Right lobe of liver (tissue), 6 donors: ENCODE measurements around the gene CENPC. TPM values are rescaled to one million over a fixed set of nuclear protein-coding genes. Genes with fewer than 3 reads are reported as not detected.

Experiments
- ATAC-seq, 4 donors: fragments of 200-7000 bp; cut with Tn5 transposase; one replicate each; pipeline ENCODE4 v1.9.1; 2020; ENCODE audit warnings: mild to moderate bottlenecking in 4 of 4, moderate library complexity in 4 of 4
- DNase-seq, 3 donors: peaks; one replicate each; pipeline ENCODE4 v3.0.0-alpha.2; 2020
- H3K27ac ChIP-seq, 3 donors: fragments of 200-600 bp; one replicate each; pipeline ENCODE4 v1.8.0; 2022
- H3K27me3 ChIP-seq, 2 donors: fragments of 200-600 bp; one replicate each; pipeline ENCODE4 v1.8.0; 2022
- H3K36me3 ChIP-seq, 4 donors: fragments of 200-600 bp; sonication (generic) in 1 of 4; one replicate each; pipeline versions ENCODE4 v1.5.1 to v1.8.0; 2017 to 2022; ENCODE audit warnings: control low read depth in 1 of 4
- H3K4me1 ChIP-seq, 4 donors: fragments of 200-600 bp; sonication (generic) in 1 of 4; one replicate each; pipeline versions ENCODE4 v1.5.1 to v1.8.0; 2017 to 2022; ENCODE audit warnings: control low read depth in 1 of 4
- H3K4me3 ChIP-seq, 3 donors: fragments of 200-600 bp; one replicate each; pipeline ENCODE4 v1.8.0; 2022
- H3K9me3 ChIP-seq, 4 donors: fragments of 200-600 bp; sonication (generic) in 1 of 4; one replicate each; pipeline versions ENCODE4 v1.5.1 to v1.8.0; 2017 to 2022; ENCODE audit warnings: control low read depth in 1 of 4
- CTCF ChIP-seq, 4 donors: fragments of 200-600 bp in 3 of 4; fragments of 450-650 bp in 1 of 4; IDR thresholded peaks; one replicate each; pipeline versions ENCODE4 v1.5.1 to v1.8.0; 2016 to 2022; ENCODE audit warnings: antibody characterized with exemption in 4 of 4, mild to moderate bottlenecking in 2 of 4
- POLR2A ChIP-seq: fragments of 450-650 bp; IDR thresholded peaks from one replicate; pipeline ENCODE4 v1.6.1; 2017; ENCODE audit warnings: antibody characterized with exemption, mild to moderate bottlenecking
- WGBS: methylation state at CpG from one replicate; pipeline ENCODE4 v1.1.6; 2018; ENCODE audit warnings: low coverage, low lambda C conversion rate; ENCODE audit not compliant: insufficient coverage; ENCODE audit errors: missing lambda C conversion rate; 5-methylcytosine and 5-hydroxymethylcytosine counted together
- intact Hi-C, 2 donors: fragments of 100-400 bp; cut with DNase I; formaldehyde crosslinking; loops; one replicate each; pipeline versions ENCODE4 v1.11.2 to v1.14.1; 2022
- long read RNA-seq: library from polyadenylated mRNA; unstranded; transcript quantifications from one replicate; pipeline ENCODE4 v2.0.0, GENCODE V29; 2019
- total RNA-seq, 6 experiments: library from RNA; depleted of rRNA in 2 of 6; stranded (reverse); fragments of >200 nt in 2 of 6; fragmentation: NEBNext Ultra II Directional in 3 of 6; extraction: Animal tissue kit (Norgen Biotek cat#: 25700) in 3 of 6; gene quantifications; one replicate each; pipeline versions ENCODE4 v1.1.0 to v1.2.4, GENCODE V29; 2016 to 2023
- donor health status: DM: no; HTN: yes; CAD: no.
- donor health status: DM: no; HTN: no; CAD: no.
- donor health status: DM: no; HTN: no; CAD: no.
- donor health status: DM: no; HTN: yes; CAD: no.
- donor health status: DM: no; HTN: yes; CAD: no.

The CENPC gene
- total RNA-seq, result 10 to 100 TPM in 1 of 6 experiments, 1 to 10 TPM in 5; 4.3 to 10.4 (median 6.8) TPM
- long read RNA-seq, partial matches to known transcripts, result 3 of 3 reads
- long read RNA-seq, other reads (novel, unspliced or antisense), result 0 of 3 reads

- WGBS, result under 1% methylated on average over 19 of the region's 53 CpGs
Measured at GRCh38 chr4:67545199-67546003, at the start of gene CENPC. TSS of gene CENPC (minus strand) at chr4:67545503. CDS start at chr4:67545355, 148 bp downstream.

GRCh38 chr4:67593741-67594175, 48.5 kb upstream of the CENPC start:
- H3K27ac ChIP-seq, result no peak overlapping the region
- no peaks in the 10 kb centered on the region for H3K9me3 ChIP-seq
- intact Hi-C loops, result no loop called here
- WGBS, result 28% methylated on average over 2 of the region's 2 CpGs
- H3K36me3 ChIP-seq, result no peaks in the 10 kb centered on the region
- H3K27me3 ChIP-seq, result no peaks in the 10 kb centered on the region
- TF ChIP-seq CTCF (IDR thresholded peaks at IDR 0.05), result no peak
- TF ChIP-seq POLR2A, result no peak
- no peaks in the 10 kb centered on the region for H3K4me1 ChIP-seq
- no peak overlapping the region for H3K4me3 ChIP-seq
- DNase-seq, result no peak
- peak in 3 of 4 donors; percentile 38 to 85 (median 59) for ATAC-seq

More at GRCh38 chr4:67545199-67546003, at the start of gene CENPC:
- Histone ChIP-seq H3K4me3 (peak within 1 kb of the TSS; percentile 68 to 78 (median 68)), H3K4me1 (peaks cover 0 to 25% (median 2%) of the 10 kb centered on the region in 4 donors), H3K27me3 (no peaks in the 10 kb centered on the region), H3K9me3 (no peaks in the 10 kb centered on the region), H3K27ac (peak within 1 kb of the TSS; percentile 82 to 88 (median 82)), H3K36me3 (peaks cover 0 to 4% (median 0%) of the 10 kb centered on the region in 4 donors)
- TF ChIP-seq CTCF (IDR thresholded peaks at IDR 0.05) (no peak), POLR2A (peak; percentile 81)
- ATAC-seq (peak; percentile 98 to 100 (median 99)), DNase-seq (peak; percentile 97 to 98 (median 98))
- intact Hi-C loops, result no loop called here

DNA sequence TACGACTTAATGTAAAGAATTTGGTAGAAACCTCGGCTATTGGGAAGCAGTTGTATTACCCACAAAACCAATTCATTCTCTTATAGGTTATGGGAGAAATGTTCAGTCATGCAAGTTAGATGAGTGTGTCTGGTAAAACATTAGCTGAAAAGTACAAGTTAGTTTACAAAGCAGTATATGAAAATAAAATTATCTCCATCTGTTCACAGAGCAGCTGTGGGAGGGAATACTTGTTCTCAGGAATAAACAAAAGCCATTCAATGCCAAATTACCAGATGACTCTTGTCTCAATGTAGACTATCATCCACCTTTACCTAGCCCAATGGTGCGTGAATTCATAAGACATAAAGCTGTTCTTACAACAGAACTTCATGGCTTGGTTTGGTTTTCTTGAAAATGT, 41.9 kb upstream of the CENPC start:
- intact Hi-C loops, result no loop called here
- ATAC-seq (no peak), DNase-seq (no peak)
- 70% methylated on average over 3 of the region's 3 CpGs for WGBS
- H3K4me3 ChIP-seq, result no peak overlapping the region
- H3K9me3 ChIP-seq, result no peaks in the 10 kb centered on the region
- H3K36me3 ChIP-seq, result no peaks in the 10 kb centered on the region
- no peaks in the 10 kb centered on the region for H3K27me3 ChIP-seq
- H3K27ac ChIP-seq, result no peak overlapping the region
- TF ChIP-seq POLR2A (no peak), CTCF (IDR thresholded peaks at IDR 0.05) (no peak)
- H3K4me1 ChIP-seq, result no peaks in the 10 kb centered on the region

- no peaks in the 10 kb centered on the region for H3K9me3 ChIP-seq
- no peaks in the 10 kb centered on the region for H3K27me3 ChIP-seq
- no peaks in the 10 kb centered on the region for H3K36me3 ChIP-seq
- no peak for TF ChIP-seq POLR2A
- TF ChIP-seq CTCF (IDR thresholded peaks at IDR 0.05), result no peak
- no peak overlapping the region for H3K4me3 ChIP-seq
- ATAC-seq (no peak), DNase-seq (no peak)
- no peaks in the 10 kb centered on the region for H3K4me1 ChIP-seq
- no peak overlapping the region for H3K27ac ChIP-seq
- intact Hi-C loops, result no loop called here
Measured at GRCh38 chr4:67584496-67584895, 39.2 kb upstream of the CENPC start.
